Measurements from ENCODE around the gene TNFRSF25. TPM values are rescaled to one million over a fixed set of nuclear protein-coding genes. Genes with fewer than 3 reads are reported as not detected.
"Not testable (repeated sequence)": the region's sequence is repeated elsewhere in the genome, so short reads cannot be mapped to it uniquely, and the experiment has no call there.

Gene TNFRSF25
- total RNA-seq, 2 donors from 2014 or later, result 68.0 to 88.5 TPM

GRCh38 chr1:6494627-6495026, 28.7 kb upstream of the TNFRSF25 start:
- no peaks in the 10 kb centered on the region for H3K9me3 Mint-ChIP-seq
- ATAC-seq (no peak), DNase-seq (ENCODE audit: low spot score in 2 of 2) (no peak)
- H3K36me3 Mint-ChIP-seq, result no peaks in the 10 kb centered on the region
- peak overlapping the region in 1 of 2 donors; percentile 14 for H3K27ac Mint-ChIP-seq

GRCh38 chr1:6493834-6494223, 27.9 kb upstream of the TNFRSF25 start:
- DNase-seq (ENCODE audit: low spot score in 2 of 2); H3K36me3 Mint-ChIP-seq; ATAC-seq; H3K9me3 Mint-ChIP-seq; H3K27ac Mint-ChIP-seq: not testable (repeated sequence)

- DNase-seq (ENCODE audit: low spot score in 2 of 2), result no peak
- H3K27ac Mint-ChIP-seq, result peak overlapping the region in 1 of 2 donors; percentile 63
- H3K36me3 Mint-ChIP-seq, result no peaks in the 10 kb centered on the region
- ATAC-seq, result no peak
- no peaks in the 10 kb centered on the region for H3K9me3 Mint-ChIP-seq
Observed at GRCh38 chr1:6491966-6492365, 26.0 kb upstream of the TNFRSF25 start.

- Mint-ChIP-seq H3K36me3 (no peaks in the 10 kb centered on the region), H3K9me3 (no peaks in the 10 kb centered on the region), H3K27ac (peak within 1 kb of the TSS; percentile 63 to 93)
- DNase-seq (ENCODE audit: low spot score in 2 of 2) (no peak), ATAC-seq (peak in 1 of 2 donors; percentile 48)
Observed at GRCh38 chr1:6491480-6491962, 25.5 kb upstream of the TNFRSF25 start, which contains the start of gene PLEKHG5. Gene PLEKHG5, minus strand, starts transcription at chr1:6491667. Its CDS starts 14,096 bp downstream, at chr1:6477571.

- no peak for DNase-seq (ENCODE audit: low spot score in 2 of 2)
- peak overlapping the region; percentile 63 to 93 for H3K27ac Mint-ChIP-seq
- no peaks in the 10 kb centered on the region for H3K36me3 Mint-ChIP-seq
- ATAC-seq, result no peak
- H3K9me3 Mint-ChIP-seq, result no peaks in the 10 kb centered on the region
Observed at GRCh38 chr1:6491081-6491449, 25.1 kb upstream of the TNFRSF25 start.

GRCh38 chr1:6490181-6491080, 24.5 kb upstream of the TNFRSF25 start:
- Mint-ChIP-seq H3K36me3 (no peaks in the 10 kb centered on the region), H3K9me3 (no peaks in the 10 kb centered on the region), H3K27ac (peak overlapping the region; percentile 63 to 93)
- ATAC-seq (peak; percentile 70 to 72), DNase-seq (ENCODE audit: low spot score in 2 of 2) (peak; percentile 75)

GRCh38 chr1:6489799-6490180, 23.8 kb upstream of the TNFRSF25 start:
- Mint-ChIP-seq H3K27ac (peak overlapping the region; percentile 63 to 81), H3K36me3 (no peaks in the 10 kb centered on the region)
- ATAC-seq, result peak; percentile 73 to 80

GRCh38 chr1:6489383-6489765, 23.4 kb upstream of the TNFRSF25 start:
- H3K27ac Mint-ChIP-seq, result no peak overlapping the region
- DNase-seq (ENCODE audit: low spot score in 2 of 2), result no peak
- ATAC-seq, result no peak
- H3K9me3 Mint-ChIP-seq, result no peaks in the 10 kb centered on the region
- H3K36me3 Mint-ChIP-seq, result no peaks in the 10 kb centered on the region

More at GRCh38 chr1:6489799-6490180, 23.8 kb upstream of the TNFRSF25 start:
- peak; percentile 83 to 91 for DNase-seq (ENCODE audit: low spot score in 2 of 2)
- H3K9me3 Mint-ChIP-seq, result no peaks in the 10 kb centered on the region

GRCh38 chr1:6488602-6489382, 22.8 kb upstream of the TNFRSF25 start:
- H3K27ac Mint-ChIP-seq, result no peak overlapping the region
- H3K36me3 Mint-ChIP-seq, result no peaks in the 10 kb centered on the region
- DNase-seq (ENCODE audit: low spot score in 2 of 2), result no peak
- H3K9me3 Mint-ChIP-seq, result no peaks in the 10 kb centered on the region
- no peak for ATAC-seq

- no peak for DNase-seq (ENCODE audit: low spot score in 2 of 2)
- ATAC-seq, result no peak
- no peaks in the 10 kb centered on the region for H3K9me3 Mint-ChIP-seq
- no peaks in the 10 kb centered on the region for H3K36me3 Mint-ChIP-seq
- H3K27ac Mint-ChIP-seq, result no peak overlapping the region
Observed at GRCh38 chr1:6487804-6488484, 22.0 kb upstream of the TNFRSF25 start.

- peak; percentile 76 to 92 for DNase-seq (ENCODE audit: low spot score in 2 of 2)
- Mint-ChIP-seq H3K9me3 (no peaks in the 10 kb centered on the region), H3K27ac (no peak overlapping the region), H3K36me3 (no peaks in the 10 kb centered on the region)
- ATAC-seq, result peak; percentile 61 to 75
Observed at GRCh38 chr1:6486433-6487011, 20.5 kb upstream of the TNFRSF25 start.

GRCh38 chr1:6485168-6486101, 19.5 kb upstream of the TNFRSF25 start:
- H3K27ac Mint-ChIP-seq, result no peak overlapping the region

GRCh38 chr1:6484826-6485167, 18.8 kb upstream of the TNFRSF25 start:
- no peak for ATAC-seq

More at GRCh38 chr1:6485168-6486101, 19.5 kb upstream of the TNFRSF25 start:
- Mint-ChIP-seq H3K9me3 (no peaks in the 10 kb centered on the region), H3K36me3 (no peaks in the 10 kb centered on the region)
- DNase-seq (ENCODE audit: low spot score in 2 of 2) (no peak), ATAC-seq (no peak)

GRCh38 chr1:6483761-6484117, 17.8 kb upstream of the TNFRSF25 start:
- DNase-seq (ENCODE audit: low spot score in 2 of 2), result no peak
- no peaks in the 10 kb centered on the region for H3K36me3 Mint-ChIP-seq
- no peak for ATAC-seq
- no peak overlapping the region for H3K27ac Mint-ChIP-seq
- H3K9me3 Mint-ChIP-seq, result no peaks in the 10 kb centered on the region

More at GRCh38 chr1:6484826-6485167, 18.8 kb upstream of the TNFRSF25 start:
- Mint-ChIP-seq H3K9me3 (no peaks in the 10 kb centered on the region), H3K36me3 (no peaks in the 10 kb centered on the region), H3K27ac (no peak overlapping the region)
- DNase-seq (ENCODE audit: low spot score in 2 of 2), result no peak

- Mint-ChIP-seq H3K36me3 (no peaks in the 10 kb centered on the region), H3K27ac (no peak overlapping the region), H3K9me3 (no peaks in the 10 kb centered on the region)
- DNase-seq (ENCODE audit: low spot score in 2 of 2) (no peak), ATAC-seq (no peak)
Observed at GRCh38 chr1:6483017-6483760, 17.2 kb upstream of the TNFRSF25 start.

All from activated naive CD4-positive, alpha-beta T cell treated with anti-CD3 and anti-CD28 coated beads, Interleukin-2, amount 50 U/mL, for 72 hours (primary cell).